ENCODE results near the gene ZSCAN29. TPM values are rescaled to one million over a fixed set of nuclear protein-coding genes. Genes with fewer than 3 reads are reported as not detected.

The ZSCAN29 gene
- total and polyA plus RNA-seq, 2 of the 13 experiments (the other 11 are each of a cell fraction or from before 2014, with no cell fraction given), result 8.3 to 27.4 TPM

- TF ChIP-seq, protein P1, sequence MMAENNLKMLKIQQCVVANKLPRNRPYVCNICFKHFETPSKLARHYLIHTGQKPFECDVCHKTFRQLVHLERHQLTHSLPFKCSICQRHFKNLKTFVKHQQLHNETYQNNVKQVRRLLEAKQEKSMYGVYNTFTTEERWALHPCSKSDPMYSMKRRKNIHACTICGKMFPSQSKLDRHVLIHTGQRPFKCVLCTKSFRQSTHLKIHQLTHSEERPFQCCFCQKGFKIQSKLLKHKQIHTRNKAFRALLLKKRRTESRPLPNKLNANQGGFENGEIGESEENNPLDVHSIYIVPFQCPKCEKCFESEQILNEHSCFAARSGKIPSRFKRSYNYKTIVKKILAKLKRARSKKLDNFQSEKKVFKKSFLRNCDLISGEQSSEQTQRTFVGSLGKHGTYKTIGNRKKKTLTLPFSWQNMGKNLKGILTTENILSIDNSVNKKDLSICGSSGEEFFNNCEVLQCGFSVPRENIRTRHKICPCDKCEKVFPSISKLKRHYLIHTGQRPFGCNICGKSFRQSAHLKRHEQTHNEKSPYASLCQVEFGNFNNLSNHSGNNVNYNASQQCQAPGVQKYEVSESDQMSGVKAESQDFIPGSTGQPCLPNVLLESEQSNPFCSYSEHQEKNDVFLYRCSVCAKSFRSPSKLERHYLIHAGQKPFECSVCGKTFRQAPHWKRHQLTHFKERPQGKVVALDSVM (CRISPR knock-in tag; IDR thresholded peaks at IDR 0.05), result no peak
- TF ChIP-seq ZNF724P (CRISPR knock-in tag; IDR thresholded peaks at IDR 0.05; ENCODE audit: borderline replicate concordance) (no peak), ATM (IDR thresholded peaks at IDR 0.05; ENCODE audit: borderline replicate concordance) (no peak), NR2F6 (IDR thresholded peaks at IDR 0.05) (no peak), NR2F6 (CRISPR knock-in tag; IDR thresholded peaks at IDR 0.05) (no peak), RARG (CRISPR knock-in tag; IDR thresholded peaks at IDR 0.05; ENCODE audit: low read depth) (no peak), ZSCAN21 (CRISPR knock-in tag; IDR thresholded peaks at IDR 0.05; ENCODE audit: borderline replicate concordance) (no peak), ZNF615 (CRISPR knock-in tag; IDR thresholded peaks at IDR 0.05; ENCODE audit: borderline replicate concordance) (no peak), MXD1 (CRISPR knock-in tag; IDR thresholded peaks at IDR 0.05) (no peak), ZNF557 (CRISPR knock-in tag; IDR thresholded peaks at IDR 0.05) (no peak), YEATS4 (CRISPR knock-in tag; IDR thresholded peaks at IDR 0.05; ENCODE audit: borderline replicate concordance) (no peak), ZNF747 (CRISPR knock-in tag; IDR thresholded peaks at IDR 0.05; ENCODE audit: borderline replicate concordance) (no peak), TERF1 (CRISPR knock-in tag; IDR thresholded peaks at IDR 0.05) (no peak), CEBPB (IDR thresholded peaks at IDR 0.05; ENCODE audit: borderline replicate concordance, low read depth, low read length) (no peak), HHEX (CRISPR knock-in tag; IDR thresholded peaks at IDR 0.05) (no peak), ZNF598 (CRISPR knock-in tag; IDR thresholded peaks at IDR 0.05; ENCODE audit: borderline replicate concordance) (no peak), GTF2F1 (IDR thresholded peaks at IDR 0.05; ENCODE audit: low read length) (no peak), ZNF350 (CRISPR knock-in tag; IDR thresholded peaks at IDR 0.05; ENCODE audit: borderline replicate concordance, low read depth) (no peak), KLF11 (CRISPR knock-in tag; IDR thresholded peaks at IDR 0.05) (no peak), GATAD2A (CRISPR knock-in tag; IDR thresholded peaks at IDR 0.05) (no peak), ZFP37 (CRISPR knock-in tag; IDR thresholded peaks at IDR 0.05; ENCODE audit: borderline replicate concordance) (no peak), ZNF17 (CRISPR knock-in tag; IDR thresholded peaks at IDR 0.05) (no peak), SMARCC2 (IDR thresholded peaks at IDR 0.05) (no peak), FOXJ3 (CRISPR knock-in tag; IDR thresholded peaks at IDR 0.05; ENCODE audit: borderline replicate concordance) (no peak), ZNF878 (CRISPR knock-in tag; IDR thresholded peaks at IDR 0.05) (peak; percentile 15; the same call in 1 of the 2 replicates), CENPT (CRISPR knock-in tag; IDR thresholded peaks at IDR 0.05; ENCODE audit: low read depth) (no peak)
- TF ChIP-seq, protein P2, sequence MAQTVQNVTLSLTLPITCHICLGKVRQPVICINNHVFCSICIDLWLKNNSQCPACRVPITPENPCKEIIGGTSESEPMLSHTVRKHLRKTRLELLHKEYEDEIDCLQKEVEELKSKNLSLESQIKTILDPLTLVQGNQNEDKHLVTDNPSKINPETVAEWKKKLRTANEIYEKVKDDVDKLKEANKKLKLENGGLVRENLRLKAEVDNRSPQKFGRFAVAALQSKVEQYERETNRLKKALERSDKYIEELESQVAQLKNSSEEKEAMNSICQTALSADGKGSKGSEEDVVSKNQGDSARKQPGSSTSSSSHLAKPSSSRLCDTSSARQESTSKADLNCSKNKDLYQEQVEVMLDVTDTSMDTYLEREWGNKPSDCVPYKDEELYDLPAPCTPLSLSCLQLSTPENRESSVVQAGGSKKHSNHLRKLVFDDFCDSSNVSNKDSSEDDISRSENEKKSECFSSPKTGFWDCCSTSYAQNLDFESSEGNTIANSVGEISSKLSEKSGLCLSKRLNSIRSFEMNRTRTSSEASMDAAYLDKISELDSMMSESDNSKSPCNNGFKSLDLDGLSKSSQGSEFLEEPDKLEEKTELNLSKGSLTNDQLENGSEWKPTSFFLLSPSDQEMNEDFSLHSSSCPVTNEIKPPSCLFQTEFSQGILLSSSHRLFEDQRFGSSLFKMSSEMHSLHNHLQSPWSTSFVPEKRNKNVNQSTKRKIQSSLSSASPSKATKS (CRISPR knock-in tag; IDR thresholded peaks at IDR 0.05), result no peak
Measured at GRCh38 chr15:43330780-43331087, 40.1 kb downstream of the ZSCAN29 start (continued).

All from HepG2 (cell line).